ENCODE data around the gene LAMB1.
A peak's percentile ranks its signal among the peaks of the same experiment; 100 is the strongest.

The LAMB1 gene

DNA sequence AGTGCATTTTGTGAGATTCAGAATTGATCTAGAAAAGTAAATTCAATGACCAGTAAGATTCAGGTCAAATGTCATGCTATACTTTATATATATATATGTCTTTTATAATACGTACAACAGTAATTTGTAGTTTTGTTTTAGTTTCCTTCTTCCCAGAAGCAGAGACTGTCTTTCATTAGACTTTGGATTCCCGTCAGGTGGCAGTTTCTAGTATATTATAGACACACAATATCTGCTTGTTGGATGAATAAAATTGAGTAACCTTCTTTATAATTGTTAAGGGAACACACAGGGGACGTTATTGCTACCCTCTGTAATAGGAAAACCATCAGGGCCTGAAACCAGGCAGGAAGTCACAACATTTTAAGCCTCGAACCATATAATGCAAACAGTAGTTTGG lies 5.3 kb upstream of the LAMB1 start:
- no peak overlapping the region for H3K4me3 ChIP-seq (ENCODE audit: low read depth, low read length)
- no peak for DNase-seq (ENCODE audit: low read depth)
- TF ChIP-seq, protein P1, sequence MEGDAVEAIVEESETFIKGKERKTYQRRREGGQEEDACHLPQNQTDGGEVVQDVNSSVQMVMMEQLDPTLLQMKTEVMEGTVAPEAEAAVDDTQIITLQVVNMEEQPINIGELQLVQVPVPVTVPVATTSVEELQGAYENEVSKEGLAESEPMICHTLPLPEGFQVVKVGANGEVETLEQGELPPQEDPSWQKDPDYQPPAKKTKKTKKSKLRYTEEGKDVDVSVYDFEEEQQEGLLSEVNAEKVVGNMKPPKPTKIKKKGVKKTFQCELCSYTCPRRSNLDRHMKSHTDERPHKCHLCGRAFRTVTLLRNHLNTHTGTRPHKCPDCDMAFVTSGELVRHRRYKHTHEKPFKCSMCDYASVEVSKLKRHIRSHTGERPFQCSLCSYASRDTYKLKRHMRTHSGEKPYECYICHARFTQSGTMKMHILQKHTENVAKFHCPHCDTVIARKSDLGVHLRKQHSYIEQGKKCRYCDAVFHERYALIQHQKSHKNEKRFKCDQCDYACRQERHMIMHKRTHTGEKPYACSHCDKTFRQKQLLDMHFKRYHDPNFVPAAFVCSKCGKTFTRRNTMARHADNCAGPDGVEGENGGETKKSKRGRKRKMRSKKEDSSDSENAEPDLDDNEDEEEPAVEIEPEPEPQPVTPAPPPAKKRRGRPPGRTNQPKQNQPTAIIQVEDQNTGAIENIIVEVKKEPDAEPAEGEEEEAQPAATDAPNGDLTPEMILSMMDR (IDR thresholded peaks at IDR 0.05; ENCODE audit: control insufficient read depth, extremely low read depth, insufficient read depth) = no peak

DNA sequence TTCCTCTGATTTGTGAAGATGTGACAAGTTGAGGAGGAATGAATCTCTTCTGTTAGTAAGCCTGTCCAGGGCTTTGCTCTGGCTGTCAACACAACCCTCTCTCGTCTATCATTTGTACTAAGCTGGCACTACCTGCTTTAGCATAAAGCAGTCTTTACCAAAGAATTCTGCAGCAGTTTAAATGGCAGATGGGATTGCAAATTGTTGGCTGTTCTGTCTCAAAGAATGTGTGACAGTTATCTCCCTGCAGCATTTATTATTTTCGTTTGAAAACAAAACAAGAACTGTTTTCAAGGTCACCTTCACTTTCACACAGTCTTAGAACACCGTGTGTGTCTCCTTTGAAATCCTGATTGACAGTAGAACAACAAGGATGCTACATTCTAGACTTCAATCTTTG lies 4.8 kb upstream of the LAMB1 start:
- no peak for DNase-seq (ENCODE audit: low read depth)
- no peak overlapping the region for H3K4me3 ChIP-seq (ENCODE audit: low read depth, low read length)
- TF ChIP-seq, protein P1 (IDR thresholded peaks at IDR 0.05; ENCODE audit: control insufficient read depth, extremely low read depth, insufficient read depth) = no peak

DNA sequence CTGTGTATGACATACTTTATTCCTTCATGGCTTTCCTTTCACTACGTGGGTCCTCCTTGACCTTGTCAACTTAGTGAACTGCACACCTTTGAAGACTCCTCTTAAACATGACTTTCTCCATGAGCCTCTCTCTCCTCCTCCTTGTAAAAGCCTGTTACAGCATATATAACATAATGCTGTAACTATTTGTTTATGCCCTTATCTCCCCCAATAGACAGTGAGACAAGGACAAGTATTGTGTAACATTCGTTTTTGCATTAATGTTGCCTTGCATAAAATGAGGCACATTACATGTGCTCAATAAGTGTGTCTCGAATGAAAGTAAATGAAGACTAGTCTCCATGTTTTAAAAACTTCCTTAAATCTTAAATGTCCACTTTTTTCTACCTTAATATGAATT lies 4.3 kb upstream of the LAMB1 start:
- H3K4me3 ChIP-seq (ENCODE audit: low read depth, low read length) = no peak overlapping the region
- TF ChIP-seq, protein P1 (IDR thresholded peaks at IDR 0.05; ENCODE audit: control insufficient read depth, extremely low read depth, insufficient read depth) = no peak
- DNase-seq (ENCODE audit: low read depth) = no peak

DNA sequence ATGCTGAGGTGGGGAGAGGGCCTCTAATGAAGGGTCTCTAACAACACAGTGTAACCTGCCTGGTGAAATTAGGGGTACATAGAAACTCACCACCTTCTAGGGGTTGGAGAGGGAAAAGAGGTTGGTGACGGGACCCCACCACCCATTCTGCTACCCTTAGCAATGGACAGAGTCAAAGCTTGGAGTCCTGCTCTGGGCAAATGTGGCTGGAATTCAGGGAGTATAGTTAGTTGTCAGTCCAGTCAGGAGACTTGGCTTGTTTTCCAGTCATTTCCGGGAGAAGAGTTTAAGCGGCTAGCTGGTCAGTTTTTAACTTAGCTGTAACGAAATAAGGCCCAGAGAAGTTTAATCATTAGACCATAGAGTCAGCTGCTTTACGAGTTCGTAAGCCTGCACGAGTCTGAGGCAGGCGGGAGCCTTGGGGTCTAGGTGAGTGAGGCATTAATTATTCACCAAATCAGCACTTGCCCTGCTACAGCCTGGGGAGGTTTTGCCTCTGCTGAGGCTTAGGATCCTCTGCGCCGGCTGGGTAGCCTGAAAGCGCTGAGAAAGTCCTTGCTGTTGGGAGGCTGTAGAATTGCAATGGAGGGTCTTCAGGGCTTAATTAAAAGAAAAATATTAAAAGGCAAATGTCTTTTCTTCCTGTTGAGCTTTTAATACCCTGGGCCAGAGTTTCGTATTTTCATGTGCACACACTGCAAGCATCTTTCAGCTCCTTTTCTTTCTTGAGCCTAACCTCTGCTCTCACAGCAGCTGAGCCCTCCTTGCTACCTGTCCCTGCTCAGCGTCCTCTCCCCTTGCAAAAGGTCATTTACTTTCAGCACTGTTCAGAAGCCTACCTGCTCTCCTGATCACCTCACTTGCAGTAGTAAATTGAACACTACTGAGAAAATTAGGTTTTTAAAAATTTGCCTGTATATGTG lies 1.5 kb upstream of the LAMB1 start:
- no peak overlapping the region for H3K4me3 ChIP-seq (ENCODE audit: low read depth, low read length)
- TF ChIP-seq, protein P1 (IDR thresholded peaks at IDR 0.05; ENCODE audit: control insufficient read depth, extremely low read depth, insufficient read depth) = no peak
- no peak for DNase-seq (ENCODE audit: low read depth)

DNA sequence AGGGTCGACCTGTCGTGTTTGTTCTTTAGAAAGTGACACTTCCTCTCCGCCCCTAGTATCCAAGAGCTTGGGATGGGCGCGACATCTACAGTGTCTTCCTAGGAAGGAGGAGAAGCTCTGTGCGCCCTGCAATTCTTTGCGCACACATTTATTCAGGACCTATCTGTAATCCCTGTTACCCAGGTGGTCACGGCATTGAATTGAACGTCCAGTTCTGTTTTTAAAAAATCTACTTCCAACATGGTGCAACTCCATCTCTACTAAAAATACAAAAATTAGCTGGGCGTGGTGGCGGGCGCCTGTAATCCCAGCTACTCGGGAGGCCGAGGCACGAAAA lies 606 bp upstream of the LAMB1 start:
- DNase-seq (ENCODE audit: low read depth) = no peak
- H3K4me3 ChIP-seq (ENCODE audit: low read depth, low read length) = peak overlapping the region; percentile 60
- TF ChIP-seq, protein P1 (IDR thresholded peaks at IDR 0.05; ENCODE audit: control insufficient read depth, extremely low read depth, insufficient read depth) = no peak

DNA sequence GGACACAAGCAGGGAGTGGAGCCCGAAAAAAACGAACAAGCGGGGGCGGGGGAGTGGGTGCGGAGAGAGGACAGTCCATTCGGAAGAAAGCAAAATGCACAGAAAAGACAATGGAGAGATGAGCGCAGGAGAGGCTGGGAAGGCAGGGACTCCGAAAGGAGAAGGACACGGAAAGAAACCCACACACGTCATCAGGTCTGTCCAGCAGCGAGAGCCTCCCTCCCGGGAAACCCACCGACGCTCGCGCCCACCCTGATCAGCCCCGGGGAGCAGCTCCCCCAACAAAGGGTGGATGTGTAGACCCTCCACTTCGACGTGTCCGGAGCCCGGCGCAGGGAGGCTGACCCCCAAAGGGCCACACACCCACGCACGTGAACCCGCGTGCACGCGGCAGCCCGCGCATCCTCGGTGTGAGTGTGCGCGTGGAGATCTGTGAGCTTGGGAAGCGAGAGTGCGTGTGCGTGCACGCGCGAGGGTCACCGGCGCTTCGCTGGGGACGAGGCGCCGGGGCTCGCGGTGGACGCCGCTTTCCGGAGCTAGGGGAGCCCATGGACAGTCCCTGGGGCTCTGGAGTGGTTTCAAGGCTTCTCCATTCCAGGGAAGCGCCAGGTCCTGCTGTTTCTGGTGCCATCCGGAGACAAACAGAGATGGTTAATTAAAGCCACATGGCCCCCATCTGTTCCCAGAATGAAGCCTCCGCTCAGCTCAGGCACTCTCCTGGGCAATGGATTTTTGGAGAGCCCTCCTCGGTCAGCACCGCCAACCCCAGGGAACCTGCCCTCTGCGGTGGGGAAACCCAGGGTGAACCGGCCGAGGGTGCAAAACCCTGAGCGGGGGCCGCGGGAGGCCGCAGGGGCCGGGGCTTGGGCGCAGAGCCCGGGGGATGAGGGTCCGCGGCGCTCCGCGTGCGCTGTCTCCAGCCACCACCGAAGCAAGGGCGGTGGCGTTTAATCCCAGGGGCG lies 916 bp downstream of the LAMB1 start:
- peak overlapping the region; percentile 60 for H3K4me3 ChIP-seq (ENCODE audit: low read depth, low read length)
- no peak for DNase-seq (ENCODE audit: low read depth)
- TF ChIP-seq, protein P1 (IDR thresholded peaks at IDR 0.05; ENCODE audit: control insufficient read depth, extremely low read depth, insufficient read depth) = no peak
